Liver (tissue), 9 donors: ENCODE data around the gene SECTM1. TPM values are rescaled to one million over a fixed set of nuclear protein-coding genes. Genes with fewer than 3 reads are reported as not detected.

Experiments used
- DNase-seq: peaks from one replicate; pipeline ENCODE4 v3.0.0-alpha.2; 2017; ENCODE audit warnings: low spot score
- H3K27ac ChIP-seq, 2 donors: one replicate each; pipeline ENCODE4 v1.7.0; 2013; ENCODE audit warnings: inconsistent platforms in 2 of 2, low read length in 2 of 2, control low read depth in 1 of 2, low read depth in 1 of 2, mild to moderate bottlenecking in 1 of 2
- H3K27me3 ChIP-seq, 4 donors: one replicate each; pipeline versions ENCODE4 v1.6.1 to v1.7.0; 2013; ENCODE audit warnings: low read length in 3 of 4, inconsistent platforms in 1 of 4, mild to moderate bottlenecking in 1 of 4, moderate library complexity in 1 of 4; ENCODE audit not compliant: control insufficient read depth in 4 of 4, insufficient read depth in 4 of 4
- H3K36me3 ChIP-seq, 4 donors: one replicate each; pipeline versions ENCODE4 v1.6.1 to v1.7.0; 2013; ENCODE audit warnings: low read length in 3 of 4, mild to moderate bottlenecking in 3 of 4, low read depth in 1 of 4, moderate library complexity in 1 of 4; ENCODE audit not compliant: control insufficient read depth in 4 of 4, insufficient read depth in 3 of 4
- H3K4me1 ChIP-seq, 4 donors: one replicate each; pipeline versions ENCODE4 v1.6.1 to v1.7.0; 2013; ENCODE audit warnings: low read length in 3 of 4, mild to moderate bottlenecking in 3 of 4, moderate library complexity in 1 of 4; ENCODE audit not compliant: control insufficient read depth in 4 of 4, insufficient read depth in 4 of 4
- H3K4me3 ChIP-seq, 3 donors: one replicate each; pipeline versions ENCODE4 v1.6.1 to v1.7.0; 2013; ENCODE audit warnings: low read length in 3 of 3, control low read depth in 1 of 3, low read depth in 1 of 3, mild to moderate bottlenecking in 1 of 3
- H3K9ac ChIP-seq, 2 donors: one replicate each; pipeline ENCODE4 v1.7.0; 2013; ENCODE audit warnings: low read length in 2 of 2, mild to moderate bottlenecking in 2 of 2, moderate library complexity in 2 of 2, control low read depth in 1 of 2, low read depth in 1 of 2
- H3K9me3 ChIP-seq, 4 donors: one replicate each; pipeline versions ENCODE4 v1.6.1 to v1.7.0; 2013; ENCODE audit warnings: low read length in 3 of 4; ENCODE audit not compliant: control insufficient read depth in 4 of 4
- EGR1 ChIP-seq, 2 donors: IDR thresholded peaks; 2 replicates each; pipeline ENCODE4 v1.6.1; 2016 to 2018; ENCODE audit warnings: antibody characterized with exemption in 2 of 2, low read depth in 2 of 2
- FOXA1 ChIP-seq: IDR thresholded peaks from 2 replicates; pipeline ENCODE4 v1.6.1; 2016; ENCODE audit warnings: antibody characterized with exemption
- FOXA2 ChIP-seq: IDR thresholded peaks from 2 replicates; pipeline ENCODE4 v1.6.1; 2016; ENCODE audit warnings: antibody characterized with exemption
- GABPA ChIP-seq, 2 donors: IDR thresholded peaks in 1 of 2; conservative IDR thresholded peaks in 1 of 2; 2 replicates each; pipeline ENCODE4 v1.6.1; 2016; ENCODE audit warnings: antibody characterized with exemption in 2 of 2, mild to moderate bottlenecking in 1 of 2, moderate library complexity in 1 of 2
- HNF4A ChIP-seq, 2 donors: conservative IDR thresholded peaks; 2 replicates each; pipeline ENCODE4 v1.6.1; 2016; ENCODE audit warnings: antibody characterized with exemption in 2 of 2, mild to moderate bottlenecking in 2 of 2
- HNF4G ChIP-seq: IDR thresholded peaks from 2 replicates; pipeline ENCODE4 v1.6.1; 2016; ENCODE audit warnings: antibody characterized with exemption
- JUND ChIP-seq, 2 donors: IDR thresholded peaks; 2 replicates each; pipeline ENCODE4 v1.6.1; 2016; ENCODE audit warnings: antibody characterized with exemption in 2 of 2
- NR2F2 ChIP-seq: IDR thresholded peaks from 2 replicates; pipeline ENCODE4 v1.6.1; 2016; ENCODE audit warnings: antibody characterized with exemption
- RAD21 ChIP-seq, 2 donors: IDR thresholded peaks; 2 replicates each; pipeline ENCODE4 v1.6.1; 2016; ENCODE audit warnings: antibody characterized with exemption in 2 of 2, mild to moderate bottlenecking in 2 of 2
- RXRA ChIP-seq, 2 donors: IDR thresholded peaks; 2 replicates each; pipeline ENCODE4 v1.6.1; 2017 to 2018; ENCODE audit warnings: antibody characterized with exemption in 2 of 2, mild to moderate bottlenecking in 1 of 2
- SP1 ChIP-seq: IDR thresholded peaks from 2 replicates; pipeline ENCODE4 v1.6.1; 2018; ENCODE audit warnings: antibody characterized with exemption, mild to moderate bottlenecking
- TAF1 ChIP-seq: conservative IDR thresholded peaks from 2 replicates; pipeline ENCODE4 v1.6.1; 2016; ENCODE audit warnings: antibody characterized with exemption, mild to moderate bottlenecking
- WGBS: extraction: QIAGEN DNeasy Blood & Tissue Kit; methylation state at CpG from one replicate; pipeline ENCODE4 v1.1.7; 2013; 5-methylcytosine and 5-hydroxymethylcytosine counted together
- polyA plus RNA-seq, 2 donors: library from polyadenylated mRNA; stranded (reverse) in 1 of 2; unstranded in 1 of 2; fragments of 200-250 nt in 1 of 2; fragments of >200 nt in 1 of 2; fragmentation: Nextera tagmentation in 1 of 2; extraction: Ambion mirVana in 1 of 2; gene quantifications; one replicate each; pipeline versions ENCODE4 v1.2.1 to v1.2.3, GENCODE V29; 2013 to 2015
- total RNA-seq, 2 donors: library from RNA; depleted of rRNA; stranded (reverse); fragments of >200 nt; gene quantifications; one replicate each; pipeline ENCODE4 v1.2.3, GENCODE V29; 2014
- TF ChIP-seq, protein P1 (sequence below): IDR thresholded peaks from 2 replicates; pipeline ENCODE4 v1.6.1; 2016; ENCODE audit warnings: antibody characterized with exemption
- TF ChIP-seq, protein P2 (sequence below): IDR thresholded peaks from 2 replicates; pipeline ENCODE4 v1.6.1; 2016; ENCODE audit warnings: antibody characterized with exemption
- TF ChIP-seq, protein P3 (sequence below): IDR thresholded peaks from 2 replicates; pipeline ENCODE4 v1.6.1; 2016; ENCODE audit warnings: antibody characterized with exemption, mild to moderate bottlenecking
- TF ChIP-seq, protein P4 (sequence below): fragments of 150-350 bp; IDR thresholded peaks from 2 replicates; pipeline ENCODE4 v1.5.1; 2017; ENCODE audit warnings: improper control_type of control experiment, low read depth, low read length; ENCODE audit not compliant: missing input control
- donor health status: healthy.
- donor health status: healthy.
- donor health status: healthy.
- donor health status: healthy.
- donor health status: healthy.

Gene SECTM1
- total and polyA plus RNA-seq, 4 donors: 1.3 to 14.2 (median 4.6) TPM

DNA sequence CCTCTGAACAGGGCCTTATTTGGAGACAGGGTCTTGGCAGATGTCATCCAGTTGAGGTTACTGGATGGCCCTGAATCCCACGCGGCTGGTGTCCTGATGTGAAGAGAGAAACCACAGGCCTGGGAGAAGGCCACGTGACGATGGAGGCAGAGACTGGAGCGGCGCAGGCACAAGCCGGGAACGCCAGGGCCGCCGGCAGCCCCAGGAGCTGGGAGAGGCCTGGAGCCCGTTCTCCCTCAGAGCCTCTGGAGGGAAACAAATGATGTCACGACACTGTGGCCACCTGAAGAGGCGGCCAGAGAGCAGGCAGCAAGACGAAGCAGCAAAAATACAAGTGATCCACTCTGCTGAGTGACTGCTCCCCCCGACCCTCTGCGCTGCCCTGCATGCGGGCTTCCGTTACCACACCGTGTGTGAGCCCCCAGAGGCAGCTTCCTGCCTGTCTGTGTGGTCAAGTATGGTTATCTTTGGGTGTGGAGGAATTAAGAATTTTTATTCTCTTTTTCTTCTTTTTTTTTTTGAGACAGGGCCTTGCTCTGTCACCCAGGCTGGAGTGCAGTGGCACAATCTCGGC, 27.8 kb downstream of the SECTM1 start (continued):
- TF ChIP-seq, protein P1, sequence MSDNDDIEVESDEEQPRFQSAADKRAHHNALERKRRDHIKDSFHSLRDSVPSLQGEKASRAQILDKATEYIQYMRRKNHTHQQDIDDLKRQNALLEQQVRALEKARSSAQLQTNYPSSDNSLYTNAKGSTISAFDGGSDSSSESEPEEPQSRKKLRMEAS: no peak
- TF ChIP-seq EGR1 (IDR thresholded peaks at IDR 0.05; ENCODE audit: low read depth in 2 of 2) (no peak), SP1 (no peak), JUND (IDR thresholded peaks at IDR 0.05) (no peak), TAF1 (no peak)

DNA sequence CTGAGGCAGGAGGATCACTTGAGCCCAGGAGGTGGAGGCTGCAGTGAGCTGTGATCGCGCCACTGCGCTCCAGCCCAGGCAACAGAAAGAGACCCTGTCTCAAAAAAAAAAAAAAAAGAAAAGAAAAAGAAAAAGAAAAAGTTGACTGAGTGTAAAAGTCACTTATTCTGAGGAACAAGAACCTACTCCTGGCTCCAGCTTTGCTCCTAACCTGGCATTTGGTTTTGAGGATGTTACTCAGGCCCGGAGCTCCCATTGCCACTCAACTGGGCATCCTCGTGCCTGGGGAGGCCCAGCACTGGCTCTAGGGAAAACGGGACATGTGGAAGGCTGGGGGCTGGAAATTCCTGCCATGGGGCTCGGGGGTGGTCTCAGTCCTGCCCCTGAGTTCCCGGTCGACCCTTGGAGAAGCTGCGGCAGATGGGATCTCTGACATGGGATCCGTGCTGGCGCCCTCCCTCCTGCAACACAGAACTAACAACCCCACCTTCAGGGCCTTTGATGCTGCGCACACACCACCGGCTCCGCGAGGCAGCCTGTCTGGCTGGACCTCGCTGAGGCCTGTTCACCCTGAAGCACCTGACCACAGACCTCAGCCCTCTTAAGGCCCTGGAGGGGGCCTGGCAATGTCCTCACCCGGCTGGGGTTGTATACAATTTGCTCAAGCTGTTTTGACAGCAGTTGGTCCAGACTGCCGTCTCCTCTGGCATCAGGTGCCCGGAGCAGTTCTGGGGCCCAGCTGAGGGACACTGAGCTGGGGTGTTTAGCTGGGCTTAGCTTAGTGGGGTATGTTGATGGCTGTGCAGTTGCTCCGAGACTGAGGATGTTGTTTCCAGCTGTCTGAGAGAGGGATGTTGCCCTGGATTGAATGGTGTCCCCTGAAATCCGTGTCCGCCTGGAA, 28.5 kb downstream of the SECTM1 start:
- Histone ChIP-seq H3K27ac (no peak overlapping the region), H3K4me3 (no peak overlapping the region), H3K27me3 (no peaks in the 10 kb centered on the region), H3K9ac (no peak overlapping the region), H3K9me3 (no peaks in the 10 kb centered on the region), H3K4me1 (peaks cover 4 to 15% (median 9%) of the 10 kb centered on the region in 4 donors), H3K36me3 (no peaks in the 10 kb centered on the region)
- 93% methylated on average over 23 of the region's 23 CpGs for WGBS
- DNase-seq: no peak
- no peak for TF ChIP-seq SP1
- TF ChIP-seq GABPA (IDR thresholded peaks at IDR 0.05 in 1 of 2, conservative IDR thresholded peaks at IDR 0.05 in 1 of 2): no peak

DNA sequence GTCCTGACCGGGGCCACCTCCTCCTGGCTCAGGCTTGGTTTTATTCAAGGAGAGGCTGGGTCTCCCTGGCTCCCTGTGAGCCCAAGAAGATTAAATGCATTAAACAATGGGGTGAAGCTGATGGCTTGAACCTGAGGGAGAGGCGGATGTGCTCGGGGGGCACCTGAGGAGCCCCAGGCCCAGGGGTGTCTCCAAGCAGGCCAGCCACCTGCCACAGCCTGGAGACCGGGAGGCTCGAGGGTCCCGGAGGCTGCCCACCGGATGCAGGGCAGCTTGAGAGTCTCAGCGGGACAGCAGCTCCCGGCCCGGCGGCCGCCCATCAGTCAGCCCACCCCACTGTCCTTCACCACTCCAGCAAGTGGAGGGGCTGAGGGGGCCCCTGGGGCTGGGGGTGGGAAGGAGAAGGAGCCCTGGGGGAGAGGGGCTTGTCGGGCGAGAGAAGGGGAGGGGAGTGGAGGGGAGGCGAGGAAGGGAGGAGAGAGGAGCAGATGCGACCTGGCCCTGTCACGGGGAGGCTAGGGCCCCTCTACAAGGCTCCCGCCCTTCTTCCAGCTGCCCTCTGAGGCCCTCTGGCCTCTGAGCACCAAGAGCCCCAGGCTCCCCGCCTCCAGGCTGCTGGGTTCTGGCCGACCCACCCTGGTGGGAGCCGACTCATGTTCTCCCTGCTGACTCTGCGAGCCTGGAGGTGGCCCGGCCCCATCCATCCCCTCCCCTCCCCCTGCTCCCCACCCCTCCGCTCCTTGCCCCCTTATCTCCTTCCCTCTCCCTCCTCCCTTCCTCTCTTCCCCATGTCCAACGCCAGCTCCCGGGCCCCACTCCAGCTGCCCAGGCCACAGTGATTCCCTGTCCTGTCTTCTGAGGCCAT, 29.4 kb downstream of the SECTM1 start:
- Histone ChIP-seq H3K4me3 (no peak overlapping the region), H3K27me3 (no peaks in the 10 kb centered on the region), H3K4me1 (peaks cover 4 to 11% (median 6%) of the 10 kb centered on the region in 4 donors), H3K27ac (no peak overlapping the region), H3K9me3 (no peaks in the 10 kb centered on the region), H3K36me3 (no peaks in the 10 kb centered on the region), H3K9ac (no peak overlapping the region)
- no peak for DNase-seq
- WGBS: 84% methylated on average over 26 of the region's 26 CpGs
- no peak for TF ChIP-seq JUND (IDR thresholded peaks at IDR 0.05)
- TF ChIP-seq RAD21 (IDR thresholded peaks at IDR 0.05): no peak
- TF ChIP-seq, protein P2, sequence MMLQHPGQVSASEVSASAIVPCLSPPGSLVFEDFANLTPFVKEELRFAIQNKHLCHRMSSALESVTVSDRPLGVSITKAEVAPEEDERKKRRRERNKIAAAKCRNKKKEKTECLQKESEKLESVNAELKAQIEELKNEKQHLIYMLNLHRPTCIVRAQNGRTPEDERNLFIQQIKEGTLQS: no peak
- TF ChIP-seq FOXA2: no peak
- no peak for TF ChIP-seq NR2F2
- no peak for TF ChIP-seq HNF4A (conservative IDR thresholded peaks at IDR 0.05)
- TF ChIP-seq, protein P3, sequence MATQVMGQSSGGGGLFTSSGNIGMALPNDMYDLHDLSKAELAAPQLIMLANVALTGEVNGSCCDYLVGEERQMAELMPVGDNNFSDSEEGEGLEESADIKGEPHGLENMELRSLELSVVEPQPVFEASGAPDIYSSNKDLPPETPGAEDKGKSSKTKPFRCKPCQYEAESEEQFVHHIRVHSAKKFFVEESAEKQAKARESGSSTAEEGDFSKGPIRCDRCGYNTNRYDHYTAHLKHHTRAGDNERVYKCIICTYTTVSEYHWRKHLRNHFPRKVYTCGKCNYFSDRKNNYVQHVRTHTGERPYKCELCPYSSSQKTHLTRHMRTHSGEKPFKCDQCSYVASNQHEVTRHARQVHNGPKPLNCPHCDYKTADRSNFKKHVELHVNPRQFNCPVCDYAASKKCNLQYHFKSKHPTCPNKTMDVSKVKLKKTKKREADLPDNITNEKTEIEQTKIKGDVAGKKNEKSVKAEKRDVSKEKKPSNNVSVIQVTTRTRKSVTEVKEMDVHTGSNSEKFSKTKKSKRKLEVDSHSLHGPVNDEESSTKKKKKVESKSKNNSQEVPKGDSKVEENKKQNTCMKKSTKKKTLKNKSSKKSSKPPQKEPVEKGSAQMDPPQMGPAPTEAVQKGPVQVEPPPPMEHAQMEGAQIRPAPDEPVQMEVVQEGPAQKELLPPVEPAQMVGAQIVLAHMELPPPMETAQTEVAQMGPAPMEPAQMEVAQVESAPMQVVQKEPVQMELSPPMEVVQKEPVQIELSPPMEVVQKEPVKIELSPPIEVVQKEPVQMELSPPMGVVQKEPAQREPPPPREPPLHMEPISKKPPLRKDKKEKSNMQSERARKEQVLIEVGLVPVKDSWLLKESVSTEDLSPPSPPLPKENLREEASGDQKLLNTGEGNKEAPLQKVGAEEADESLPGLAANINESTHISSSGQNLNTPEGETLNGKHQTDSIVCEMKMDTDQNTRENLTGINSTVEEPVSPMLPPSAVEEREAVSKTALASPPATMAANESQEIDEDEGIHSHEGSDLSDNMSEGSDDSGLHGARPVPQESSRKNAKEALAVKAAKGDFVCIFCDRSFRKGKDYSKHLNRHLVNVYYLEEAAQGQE: no peak
- TF ChIP-seq, protein P4, sequence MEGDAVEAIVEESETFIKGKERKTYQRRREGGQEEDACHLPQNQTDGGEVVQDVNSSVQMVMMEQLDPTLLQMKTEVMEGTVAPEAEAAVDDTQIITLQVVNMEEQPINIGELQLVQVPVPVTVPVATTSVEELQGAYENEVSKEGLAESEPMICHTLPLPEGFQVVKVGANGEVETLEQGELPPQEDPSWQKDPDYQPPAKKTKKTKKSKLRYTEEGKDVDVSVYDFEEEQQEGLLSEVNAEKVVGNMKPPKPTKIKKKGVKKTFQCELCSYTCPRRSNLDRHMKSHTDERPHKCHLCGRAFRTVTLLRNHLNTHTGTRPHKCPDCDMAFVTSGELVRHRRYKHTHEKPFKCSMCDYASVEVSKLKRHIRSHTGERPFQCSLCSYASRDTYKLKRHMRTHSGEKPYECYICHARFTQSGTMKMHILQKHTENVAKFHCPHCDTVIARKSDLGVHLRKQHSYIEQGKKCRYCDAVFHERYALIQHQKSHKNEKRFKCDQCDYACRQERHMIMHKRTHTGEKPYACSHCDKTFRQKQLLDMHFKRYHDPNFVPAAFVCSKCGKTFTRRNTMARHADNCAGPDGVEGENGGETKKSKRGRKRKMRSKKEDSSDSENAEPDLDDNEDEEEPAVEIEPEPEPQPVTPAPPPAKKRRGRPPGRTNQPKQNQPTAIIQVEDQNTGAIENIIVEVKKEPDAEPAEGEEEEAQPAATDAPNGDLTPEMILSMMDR: no peak
- TF ChIP-seq RXRA (IDR thresholded peaks at IDR 0.05): no peak
- TF ChIP-seq, protein P1: no peak
- no peak for TF ChIP-seq FOXA1
- no peak for TF ChIP-seq SP1
- TF ChIP-seq HNF4G: no peak
